WTC11 (cell line): Measurements from ENCODE around the gene RPS6KA2. TPM values are rescaled to one million over a fixed set of nuclear protein-coding genes. Genes with fewer than 3 reads are reported as not detected.

Source experiments
- ATAC-seq: fragments of 200-7000 bp; cut with Tn5 transposase; 2 replicates; pipeline ENCODE4 v1.10.0; 2021; ENCODE audit warnings: mild to moderate bottlenecking, moderate library complexity
- CTCF ChIA-PET: fragments of 300-600 bp; sonication (Branson Sonifier 250); formaldehyde crosslinking; loops from one replicate; lab custom pipeline; 2021; ENCODE audit warnings: antibody characterized with exemption; lab: Charles Lee
- POLR2A ChIA-PET: fragments of 350-600 bp; sonication (Branson Sonifier 250); formaldehyde crosslinking; loops from one replicate; lab custom pipeline; 2021; ENCODE audit warnings: antibody characterized with exemption; lab: Charles Lee
- DNase-seq: peaks from one replicate; pipeline ENCODE4 v3.0.0; 2021; ENCODE audit warnings: low spot score
- H3K27ac Mint-ChIP-seq: 2 replicates; pipeline ENCODE4 v1.8.0; 2021; ENCODE audit warnings: mixed read lengths
- H3K27me3 Mint-ChIP-seq: 2 replicates; pipeline ENCODE4 v1.8.0; 2021; ENCODE audit warnings: low read depth, mild to moderate bottlenecking, moderate library complexity, mixed read lengths
- H3K36me3 Mint-ChIP-seq: 2 replicates; pipeline ENCODE4 v1.8.0; 2021; ENCODE audit warnings: mixed read lengths
- H3K4me1 Mint-ChIP-seq: 2 replicates; pipeline ENCODE4 v1.8.0; 2022; ENCODE audit warnings: mixed read lengths
- H3K4me3 Mint-ChIP-seq: 2 replicates; pipeline ENCODE4 v1.8.0; 2021; ENCODE audit warnings: mild to moderate bottlenecking, moderate library complexity, mixed read lengths
- H3K9me3 Mint-ChIP-seq: 2 replicates; pipeline ENCODE4 v1.8.0; 2021; ENCODE audit warnings: mixed read lengths
- ATF1 ChIP-seq: sonication (generic); formaldehyde crosslinking; IDR thresholded peaks from 2 replicates; pipeline ENCODE4 v1.8.1; 2023; ENCODE audit warnings: mild to moderate bottlenecking, moderate library complexity, missing genetic modification reagents
- CBFB ChIP-seq: sonication (generic); formaldehyde crosslinking; IDR thresholded peaks from 2 replicates; pipeline ENCODE4 v1.8.1; 2022; ENCODE audit warnings: mild to moderate bottlenecking, low read depth, missing genetic modification reagents
- CREB1 ChIP-seq: sonication (generic); formaldehyde crosslinking; IDR thresholded peaks from 2 replicates; pipeline ENCODE4 v1.8.0; 2023; ENCODE audit warnings: mild to moderate bottlenecking, missing genetic modification reagents
- ELF4 ChIP-seq: sonication (generic); formaldehyde crosslinking; IDR thresholded peaks from 2 replicates; pipeline ENCODE4 v1.8.1; 2022; ENCODE audit warnings: low read depth, mild to moderate bottlenecking, moderate library complexity, missing genetic modification reagents
- ESRRA ChIP-seq: sonication (generic); formaldehyde crosslinking; IDR thresholded peaks from 2 replicates; pipeline ENCODE4 v1.8.1; 2022; ENCODE audit warnings: mild to moderate bottlenecking, missing genetic modification reagents, borderline replicate concordance
- FOXP1 ChIP-seq: sonication (generic); formaldehyde crosslinking; IDR thresholded peaks from 2 replicates; pipeline ENCODE4 v1.8.0; 2022; ENCODE audit warnings: missing genetic modification reagents, mild to moderate bottlenecking, moderate library complexity, borderline replicate concordance
- JUN ChIP-seq: sonication (generic); formaldehyde crosslinking; IDR thresholded peaks from 2 replicates; pipeline ENCODE4 v1.8.0; 2023; ENCODE audit warnings: mild to moderate bottlenecking, missing genetic modification reagents
- NR2C2 ChIP-seq: sonication (generic); formaldehyde crosslinking; IDR thresholded peaks from 2 replicates; pipeline ENCODE4 v1.8.0; 2022; ENCODE audit warnings: mild to moderate bottlenecking, missing genetic modification reagents
- ZNF263 ChIP-seq: sonication (generic); formaldehyde crosslinking; IDR thresholded peaks from 2 replicates; pipeline ENCODE4 v1.8.1; 2022; ENCODE audit warnings: low read depth, mild to moderate bottlenecking, moderate library complexity, missing genetic modification reagents
- ZNF671 ChIP-seq: fragments of 250-450 bp; sonication (Bioruptor Pico); IDR thresholded peaks from 2 replicates; pipeline ENCODE4 v1.8.0; 2021; ENCODE audit warnings: mild to moderate bottlenecking
- total RNA-seq: library from RNA; stranded (reverse); gene quantifications from 3 replicates; pipeline ENCODE4 v1.2.3, GENCODE V29; 2021
- TF ChIP-seq, protein P1 (sequence below): sonication (generic); formaldehyde crosslinking; IDR thresholded peaks from 2 replicates; pipeline ENCODE4 v1.8.1; 2022; ENCODE audit warnings: mild to moderate bottlenecking, missing genetic modification reagents, moderate library complexity, borderline replicate concordance
- TF ChIP-seq, protein P2 (sequence below): sonication (generic); formaldehyde crosslinking; IDR thresholded peaks from 2 replicates; pipeline ENCODE4 v1.8.0; 2023; ENCODE audit warnings: missing genetic modification reagents, mild to moderate bottlenecking, borderline replicate concordance
- TF ChIP-seq, protein P3 (sequence below): sonication (generic); formaldehyde crosslinking; IDR thresholded peaks from 2 replicates; pipeline ENCODE4 v1.8.0; 2022; ENCODE audit warnings: mild to moderate bottlenecking, missing genetic modification reagents
- TF ChIP-seq, protein P4 (sequence below): sonication (generic); formaldehyde crosslinking; IDR thresholded peaks from 2 replicates; pipeline ENCODE4 v1.8.1; 2023; ENCODE audit warnings: mild to moderate bottlenecking, missing genetic modification reagents
- TF ChIP-seq, protein P5 (sequence below): sonication (generic); formaldehyde crosslinking; IDR thresholded peaks from 2 replicates; pipeline ENCODE4 v1.8.0; 2023; ENCODE audit warnings: mild to moderate bottlenecking, missing genetic modification reagents

Gene RPS6KA2
- total RNA-seq, 1 experiment from 2014 or later: 24.2 TPM

DNA sequence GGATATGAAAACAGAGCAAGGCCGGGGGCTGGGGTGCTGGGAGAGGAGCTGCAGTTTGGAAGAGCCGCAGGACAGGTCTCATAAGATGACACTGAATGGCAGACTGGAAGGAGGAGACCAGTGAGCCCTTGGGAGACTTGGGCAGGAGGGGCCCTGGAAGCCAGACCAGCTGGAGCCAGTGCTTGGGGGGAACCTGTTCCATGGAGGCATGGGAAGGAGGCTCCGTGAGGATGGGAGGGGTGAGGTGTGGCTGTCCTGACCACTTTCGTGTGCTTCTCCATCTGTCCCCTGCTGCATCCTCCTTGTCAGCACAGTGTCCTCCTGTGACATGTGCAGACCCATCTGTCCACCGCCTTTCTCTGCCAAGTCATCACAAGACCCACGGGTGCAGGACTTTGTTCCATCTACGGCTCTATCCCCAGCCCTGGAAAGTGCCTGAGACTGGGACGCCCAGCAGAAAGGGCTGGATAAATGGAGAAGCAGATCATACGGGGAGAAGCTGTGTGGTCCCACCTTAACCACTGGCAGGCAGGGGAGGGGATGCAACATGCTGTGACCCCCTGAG is 159.5 kb downstream of the RPS6KA2 start (continued):
- TF ChIP-seq, protein P1, sequence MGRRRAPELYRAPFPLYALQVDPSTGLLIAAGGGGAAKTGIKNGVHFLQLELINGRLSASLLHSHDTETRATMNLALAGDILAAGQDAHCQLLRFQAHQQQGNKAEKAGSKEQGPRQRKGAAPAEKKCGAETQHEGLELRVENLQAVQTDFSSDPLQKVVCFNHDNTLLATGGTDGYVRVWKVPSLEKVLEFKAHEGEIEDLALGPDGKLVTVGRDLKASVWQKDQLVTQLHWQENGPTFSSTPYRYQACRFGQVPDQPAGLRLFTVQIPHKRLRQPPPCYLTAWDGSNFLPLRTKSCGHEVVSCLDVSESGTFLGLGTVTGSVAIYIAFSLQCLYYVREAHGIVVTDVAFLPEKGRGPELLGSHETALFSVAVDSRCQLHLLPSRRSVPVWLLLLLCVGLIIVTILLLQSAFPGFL (CRISPR knock-in tag): no peak
- TF ChIP-seq, all 79 proteins: peak for 0

DNA sequence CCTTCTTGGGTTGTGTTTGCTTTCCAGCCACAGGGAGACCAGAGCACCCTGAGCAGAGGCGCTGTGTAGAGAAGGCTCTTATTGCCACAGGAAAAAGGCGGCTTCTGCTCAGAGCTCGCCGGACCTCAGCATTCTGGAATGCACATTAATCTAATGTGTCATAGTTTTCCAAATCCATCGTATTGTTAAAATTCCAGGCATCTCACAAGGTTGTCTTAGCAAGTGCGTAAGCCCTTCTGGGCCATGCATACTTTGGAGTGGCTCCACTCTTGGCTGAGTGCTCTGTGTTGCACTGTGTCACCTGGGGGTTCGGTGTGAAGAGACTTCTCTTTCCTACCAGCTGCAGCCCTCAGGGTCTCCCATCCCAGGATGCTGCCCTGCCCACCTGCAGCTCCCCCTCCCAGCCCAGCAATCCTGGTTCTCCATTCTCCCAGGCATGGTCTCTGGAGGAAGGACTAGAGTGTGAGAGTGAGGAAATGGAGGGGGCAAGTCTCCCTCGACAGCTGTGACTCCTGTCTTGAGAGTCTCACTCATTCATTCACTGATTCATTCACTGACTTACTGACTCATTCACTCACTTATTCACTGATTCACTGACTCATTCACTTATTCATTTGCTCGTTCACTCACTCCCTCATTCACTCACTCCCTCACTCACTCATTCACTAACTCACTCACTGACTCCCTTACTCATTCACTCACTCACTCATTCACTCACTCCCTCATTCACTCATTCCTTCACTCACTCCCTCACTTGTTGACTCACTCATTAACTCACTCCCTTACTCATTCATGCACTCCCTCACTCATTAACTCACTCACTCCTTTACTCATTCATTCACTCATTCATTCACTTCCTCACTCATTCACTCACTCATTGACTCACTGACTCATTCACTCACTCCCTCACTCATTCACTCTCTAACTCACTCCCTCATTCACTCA is 160.6 kb downstream of the RPS6KA2 start:
- DNase-seq: no peak
- no peaks in the 10 kb centered on the region for H3K9me3 Mint-ChIP-seq
- POLR2A ChIA-PET: no interaction called here
- TF ChIP-seq, protein P1 (CRISPR knock-in tag): no peak
- TF ChIP-seq, protein P2, sequence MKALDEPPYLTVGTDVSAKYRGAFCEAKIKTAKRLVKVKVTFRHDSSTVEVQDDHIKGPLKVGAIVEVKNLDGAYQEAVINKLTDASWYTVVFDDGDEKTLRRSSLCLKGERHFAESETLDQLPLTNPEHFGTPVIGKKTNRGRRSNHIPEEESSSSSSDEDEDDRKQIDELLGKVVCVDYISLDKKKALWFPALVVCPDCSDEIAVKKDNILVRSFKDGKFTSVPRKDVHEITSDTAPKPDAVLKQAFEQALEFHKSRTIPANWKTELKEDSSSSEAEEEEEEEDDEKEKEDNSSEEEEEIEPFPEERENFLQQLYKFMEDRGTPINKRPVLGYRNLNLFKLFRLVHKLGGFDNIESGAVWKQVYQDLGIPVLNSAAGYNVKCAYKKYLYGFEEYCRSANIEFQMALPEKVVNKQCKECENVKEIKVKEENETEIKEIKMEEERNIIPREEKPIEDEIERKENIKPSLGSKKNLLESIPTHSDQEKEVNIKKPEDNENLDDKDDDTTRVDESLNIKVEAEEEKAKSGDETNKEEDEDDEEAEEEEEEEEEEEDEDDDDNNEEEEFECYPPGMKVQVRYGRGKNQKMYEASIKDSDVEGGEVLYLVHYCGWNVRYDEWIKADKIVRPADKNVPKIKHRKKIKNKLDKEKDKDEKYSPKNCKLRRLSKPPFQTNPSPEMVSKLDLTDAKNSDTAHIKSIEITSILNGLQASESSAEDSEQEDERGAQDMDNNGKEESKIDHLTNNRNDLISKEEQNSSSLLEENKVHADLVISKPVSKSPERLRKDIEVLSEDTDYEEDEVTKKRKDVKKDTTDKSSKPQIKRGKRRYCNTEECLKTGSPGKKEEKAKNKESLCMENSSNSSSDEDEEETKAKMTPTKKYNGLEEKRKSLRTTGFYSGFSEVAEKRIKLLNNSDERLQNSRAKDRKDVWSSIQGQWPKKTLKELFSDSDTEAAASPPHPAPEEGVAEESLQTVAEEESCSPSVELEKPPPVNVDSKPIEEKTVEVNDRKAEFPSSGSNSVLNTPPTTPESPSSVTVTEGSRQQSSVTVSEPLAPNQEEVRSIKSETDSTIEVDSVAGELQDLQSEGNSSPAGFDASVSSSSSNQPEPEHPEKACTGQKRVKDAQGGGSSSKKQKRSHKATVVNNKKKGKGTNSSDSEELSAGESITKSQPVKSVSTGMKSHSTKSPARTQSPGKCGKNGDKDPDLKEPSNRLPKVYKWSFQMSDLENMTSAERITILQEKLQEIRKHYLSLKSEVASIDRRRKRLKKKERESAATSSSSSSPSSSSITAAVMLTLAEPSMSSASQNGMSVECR (CRISPR knock-in tag): no peak
- TF ChIP-seq, protein P3, sequence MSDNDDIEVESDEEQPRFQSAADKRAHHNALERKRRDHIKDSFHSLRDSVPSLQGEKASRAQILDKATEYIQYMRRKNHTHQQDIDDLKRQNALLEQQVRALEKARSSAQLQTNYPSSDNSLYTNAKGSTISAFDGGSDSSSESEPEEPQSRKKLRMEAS: no peak
- TF ChIP-seq CBFB (CRISPR knock-in tag) (no peak), NR2C2 (CRISPR knock-in tag) (no peak), JUN (CRISPR knock-in tag) (no peak), ATF1 (CRISPR knock-in tag) (no peak), ESRRA (CRISPR knock-in tag) (no peak), ZNF671 (CRISPR knock-in tag) (no peak), ELF4 (CRISPR knock-in tag) (no peak), FOXP1 (CRISPR knock-in tag) (no peak), CREB1 (CRISPR knock-in tag) (no peak), ZNF263 (CRISPR knock-in tag) (no peak)
- TF ChIP-seq, protein P4, sequence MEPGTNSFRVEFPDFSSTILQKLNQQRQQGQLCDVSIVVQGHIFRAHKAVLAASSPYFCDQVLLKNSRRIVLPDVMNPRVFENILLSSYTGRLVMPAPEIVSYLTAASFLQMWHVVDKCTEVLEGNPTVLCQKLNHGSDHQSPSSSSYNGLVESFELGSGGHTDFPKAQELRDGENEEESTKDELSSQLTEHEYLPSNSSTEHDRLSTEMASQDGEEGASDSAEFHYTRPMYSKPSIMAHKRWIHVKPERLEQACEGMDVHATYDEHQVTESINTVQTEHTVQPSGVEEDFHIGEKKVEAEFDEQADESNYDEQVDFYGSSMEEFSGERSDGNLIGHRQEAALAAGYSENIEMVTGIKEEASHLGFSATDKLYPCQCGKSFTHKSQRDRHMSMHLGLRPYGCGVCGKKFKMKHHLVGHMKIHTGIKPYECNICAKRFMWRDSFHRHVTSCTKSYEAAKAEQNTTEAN (CRISPR knock-in tag): no peak
- TF ChIP-seq, protein P5, sequence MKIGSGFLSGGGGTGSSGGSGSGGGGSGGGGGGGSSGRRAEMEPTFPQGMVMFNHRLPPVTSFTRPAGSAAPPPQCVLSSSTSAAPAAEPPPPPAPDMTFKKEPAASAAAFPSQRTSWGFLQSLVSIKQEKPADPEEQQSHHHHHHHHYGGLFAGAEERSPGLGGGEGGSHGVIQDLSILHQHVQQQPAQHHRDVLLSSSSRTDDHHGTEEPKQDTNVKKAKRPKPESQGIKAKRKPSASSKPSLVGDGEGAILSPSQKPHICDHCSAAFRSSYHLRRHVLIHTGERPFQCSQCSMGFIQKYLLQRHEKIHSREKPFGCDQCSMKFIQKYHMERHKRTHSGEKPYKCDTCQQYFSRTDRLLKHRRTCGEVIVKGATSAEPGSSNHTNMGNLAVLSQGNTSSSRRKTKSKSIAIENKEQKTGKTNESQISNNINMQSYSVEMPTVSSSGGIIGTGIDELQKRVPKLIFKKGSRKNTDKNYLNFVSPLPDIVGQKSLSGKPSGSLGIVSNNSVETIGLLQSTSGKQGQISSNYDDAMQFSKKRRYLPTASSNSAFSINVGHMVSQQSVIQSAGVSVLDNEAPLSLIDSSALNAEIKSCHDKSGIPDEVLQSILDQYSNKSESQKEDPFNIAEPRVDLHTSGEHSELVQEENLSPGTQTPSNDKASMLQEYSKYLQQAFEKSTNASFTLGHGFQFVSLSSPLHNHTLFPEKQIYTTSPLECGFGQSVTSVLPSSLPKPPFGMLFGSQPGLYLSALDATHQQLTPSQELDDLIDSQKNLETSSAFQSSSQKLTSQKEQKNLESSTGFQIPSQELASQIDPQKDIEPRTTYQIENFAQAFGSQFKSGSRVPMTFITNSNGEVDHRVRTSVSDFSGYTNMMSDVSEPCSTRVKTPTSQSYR (CRISPR knock-in tag): no peak
- TF ChIP-seq, all 79 proteins: peak for 0
- Mint-ChIP-seq H3K4me3 (no peak overlapping the region), H3K27ac (0 out of 2 replicates have a peak overlapping the region, but pooled peaks have one; percentile 10), H3K36me3 (peaks cover 5% of the 10 kb centered on the region; the same call in 1 of the 2 replicates), H3K4me1 (no peaks in the 10 kb centered on the region), H3K27me3 (no peaks in the 10 kb centered on the region)
- ATAC-seq: no peak
- CTCF ChIA-PET: interaction anchor here (3.2 kb wide), 1 partner anchor 11 kb away, joined by 8 read pairs; no protein-coding TSS in a partner anchor
